GM19099 (cell line): ENCODE measurements around the gene SLC25A51.

Experiments used
- POLR2A ChIP-seq: IDR thresholded peaks from 3 replicates; pipeline ENCODE4 v1.6.1; 2011; ENCODE audit warnings: low read depth; ENCODE audit not compliant: insufficient read length; ENCODE audit errors: extremely low read depth

Gene SLC25A51

GRCh38 chr9:37917801-37918664, 14.1 kb upstream of the SLC25A51 start:
- TF ChIP-seq POLR2A = no peak

- TF ChIP-seq POLR2A = no peak
These were observed 13.4 kb upstream of the SLC25A51 start for GRCh38 chr9:37917313-37917731.

DNA sequence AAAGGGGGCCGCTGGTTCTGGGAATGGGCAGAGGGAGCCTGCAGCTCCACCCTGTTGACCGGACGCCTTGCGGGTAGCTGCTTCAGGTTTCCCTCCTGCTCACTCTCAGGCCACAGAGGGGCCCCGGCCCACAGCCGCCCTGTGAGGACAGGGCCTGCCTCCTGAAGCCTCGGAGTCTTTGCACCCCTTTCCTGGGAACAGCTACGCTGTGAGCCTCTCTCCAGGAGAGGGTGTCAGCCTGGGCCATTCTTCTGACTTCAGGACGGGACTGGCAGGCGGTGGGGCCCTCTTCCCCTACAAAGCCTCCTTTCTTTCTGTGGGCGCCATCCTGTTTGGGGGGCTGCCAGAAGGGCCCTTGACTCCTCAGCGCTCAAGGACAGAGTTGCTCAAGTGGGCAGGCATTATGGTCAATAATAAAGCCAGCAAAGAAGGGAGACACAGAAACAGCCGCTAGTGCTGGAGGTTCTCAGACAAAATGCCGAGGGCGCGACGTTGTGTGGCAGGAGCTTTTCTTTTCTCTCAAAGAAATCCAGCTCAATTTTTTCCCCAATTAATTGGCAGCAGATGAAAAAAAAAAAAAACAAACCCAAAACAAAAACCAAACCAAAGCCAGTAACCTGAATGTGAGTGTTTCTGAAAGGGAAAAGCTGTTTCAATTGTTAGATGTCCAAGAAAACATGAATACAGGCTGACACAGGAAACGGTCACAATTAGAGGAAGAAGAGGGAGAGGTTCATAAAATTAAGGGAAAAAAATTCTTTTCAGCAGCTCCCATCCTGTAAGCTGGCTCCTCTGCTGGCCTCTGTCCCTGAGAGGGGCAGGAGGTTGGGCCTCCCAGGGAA, 12.8 kb upstream of the SLC25A51 start:
- TF ChIP-seq POLR2A = no peak

DNA sequence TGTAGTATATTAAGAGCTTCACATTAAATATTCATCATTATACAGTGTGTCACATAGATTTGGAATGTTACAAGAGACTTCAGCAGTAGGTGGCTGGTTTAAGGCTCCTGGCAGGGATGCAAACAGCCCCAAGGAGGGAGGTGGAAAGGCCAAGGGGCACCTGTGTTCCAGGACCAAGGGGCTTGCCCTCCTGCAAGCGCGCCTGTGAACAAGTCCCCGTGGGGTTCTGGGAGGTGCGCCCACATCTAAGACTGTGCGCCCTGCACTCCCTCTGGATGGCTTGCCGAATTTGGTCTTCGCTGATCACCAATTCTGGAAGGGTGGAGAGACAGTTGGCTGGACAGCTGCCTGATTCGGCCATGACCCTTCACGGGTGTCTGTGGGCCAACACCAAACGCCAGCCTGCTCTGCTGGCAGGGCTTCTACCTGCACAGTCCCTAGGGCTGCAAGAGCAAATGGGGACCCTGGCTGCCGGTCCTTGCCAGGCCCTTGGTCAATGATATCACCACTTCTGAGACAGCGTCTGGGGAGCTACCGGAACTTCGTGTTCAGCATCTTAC, 12.1 kb upstream of the SLC25A51 start:
- TF ChIP-seq POLR2A = no peak

DNA sequence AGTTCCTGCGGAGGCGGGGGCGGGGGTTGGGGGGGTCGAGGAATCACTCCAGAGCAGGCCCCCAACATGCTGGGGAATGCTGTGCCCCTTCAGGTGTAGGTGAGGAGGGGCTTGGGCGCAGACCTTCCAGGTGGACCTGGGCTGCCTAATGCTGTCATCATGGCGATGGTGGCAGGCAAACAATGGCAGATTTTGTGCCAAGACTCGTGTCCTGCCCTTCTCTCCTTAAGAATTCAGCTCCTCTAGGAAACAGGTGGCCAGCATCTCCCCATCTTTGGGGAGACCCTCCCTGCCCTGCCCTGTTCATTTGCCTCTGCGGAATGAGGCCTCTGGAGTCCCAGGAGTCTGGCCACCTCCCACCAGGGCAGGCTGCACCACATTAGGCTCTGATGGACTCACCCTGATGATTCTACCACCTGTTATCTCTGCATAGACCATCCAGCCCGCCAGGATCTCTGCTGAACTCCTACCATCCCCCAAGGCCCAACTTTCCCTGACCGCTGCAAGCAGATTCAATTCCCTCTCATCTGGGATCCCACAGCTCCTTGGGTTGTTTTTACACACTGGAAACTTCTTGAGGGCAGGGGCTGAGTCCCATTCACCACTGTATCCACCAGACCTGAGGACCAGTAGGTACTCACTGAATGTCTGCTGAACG, 10.9 kb upstream of the SLC25A51 start:
- TF ChIP-seq POLR2A = no peak

- no peak for TF ChIP-seq POLR2A
These were observed 10.2 kb upstream of the SLC25A51 start for GRCh38 chr9:37914154-37914551.

- no peak for TF ChIP-seq POLR2A
These were observed 9.7 kb upstream of the SLC25A51 start for GRCh38 chr9:37913480-37914153.

GRCh38 chr9:37911271-37911681, 7.3 kb upstream of the SLC25A51 start:
- no peak for TF ChIP-seq POLR2A

DNA sequence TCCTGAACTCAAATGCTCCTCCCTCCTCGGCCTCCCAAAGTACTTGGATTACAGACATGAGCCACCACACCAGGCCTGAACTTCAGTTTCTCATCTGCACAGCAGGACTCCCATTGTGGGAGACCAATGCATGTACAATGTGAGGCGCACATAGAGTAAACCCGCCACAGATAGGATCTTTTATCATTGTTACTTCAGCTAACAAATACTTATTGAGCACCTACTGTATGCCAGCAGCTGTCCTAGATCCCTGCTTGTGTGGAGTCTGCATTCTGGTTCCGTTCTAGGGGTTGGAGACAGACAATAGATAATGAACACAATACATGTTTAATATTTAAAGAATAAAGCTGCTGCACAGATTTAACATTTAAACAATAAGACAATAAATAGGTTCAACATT, 6.3 kb upstream of the SLC25A51 start:
- no peak for TF ChIP-seq POLR2A

DNA sequence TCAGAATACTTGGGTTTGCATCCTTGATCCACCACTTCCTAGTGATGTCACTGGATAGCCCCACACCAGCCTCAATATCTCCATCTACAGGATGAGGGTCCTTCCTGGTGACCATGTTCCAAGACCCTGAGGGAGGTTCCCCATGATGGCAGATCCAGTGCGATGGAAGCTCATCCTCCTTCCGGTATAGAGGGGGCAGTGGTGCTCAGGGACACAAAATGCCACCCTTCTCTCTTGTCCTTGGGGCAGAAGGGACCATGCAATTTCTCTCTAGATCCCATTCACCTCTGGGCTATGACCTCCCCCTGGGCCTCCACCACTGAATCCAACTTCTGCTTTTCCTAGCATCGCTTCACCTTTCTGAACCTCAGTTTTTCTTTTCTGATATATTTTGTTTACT, 5.4 kb upstream of the SLC25A51 start:
- no peak for TF ChIP-seq POLR2A

GRCh38 chr9:37908698-37909186, 4.8 kb upstream of the SLC25A51 start:
- TF ChIP-seq POLR2A = no peak

DNA sequence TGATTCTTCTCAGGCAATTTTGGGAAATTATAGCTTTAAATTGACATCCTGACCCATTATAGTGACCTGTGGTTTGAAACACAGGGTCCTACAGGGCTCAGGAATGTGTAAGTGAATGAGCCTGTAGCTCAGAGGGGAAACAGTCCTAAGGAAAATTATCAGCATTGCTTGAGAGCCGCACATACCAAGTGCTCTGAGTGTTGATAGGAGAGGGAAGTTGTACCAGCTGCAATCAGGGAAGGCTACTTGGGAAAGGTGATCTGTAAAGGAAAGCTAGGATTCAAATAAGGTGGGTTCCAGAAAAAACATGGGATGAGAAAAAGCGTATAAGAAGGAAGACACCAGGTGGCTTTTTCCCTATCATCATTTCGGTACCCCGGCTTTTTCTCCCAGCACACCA, 4.4 kb upstream of the SLC25A51 start:
- TF ChIP-seq POLR2A = no peak

- TF ChIP-seq POLR2A = no peak
These were observed 2.6 kb upstream of the SLC25A51 start for GRCh38 chr9:37906312-37907239.
